PC-9 (cell line): ENCODE data around the gene SPIN2B.

Experiments
- CTCF ChIP-seq: fragments of 200-600 bp; sonication (generic); conservative IDR thresholded peaks from 2 replicates; pipeline ENCODE4 v1.6.1; 2017; ENCODE audit warnings: mixed run types, antibody characterized with exemption, mild to moderate bottlenecking, moderate library complexity
- EZH2 ChIP-seq: fragments of 200-600 bp; sonication (generic); IDR thresholded peaks from 2 replicates; pipeline ENCODE4 v1.8.0; 2017; ENCODE audit warnings: antibody characterized with exemption, low read depth

GRCh38 chrX:57121162-57121755 lies at the start of gene SPIN2B:
- no peak for TF ChIP-seq CTCF
- no peak for TF ChIP-seq EZH2
